NCI-H1930 (cell line): ENCODE measurements around the gene C19orf47.

Experiments used
- DNase-seq, 2 experiments: peaks; one replicate each; lab custom pipeline; 2025; lab: John Stamatoyannopoulos, UW

C19orf47 gene

GRCh38 chr19:40348125-40348913 lies at the start of gene C19orf47, which contains the start of gene PLD3:
Gene C19orf47, minus strand, starts transcription at chr19:40348397. Its CDS starts 6,540 bp downstream, at chr19:40341857.
Gene PLD3, plus strand, starts transcription at chr19:40348695. Its CDS starts 17,789 bp downstream, at chr19:40366484.
- DNase-seq = peak; percentile 99 to 100

GRCh38 chr19:40397568-40397906 lies 49.3 kb upstream of the C19orf47 start:
- DNase-seq = no peak

- DNase-seq = no peak
Measured at GRCh38 chr19:40396886-40397567, 48.8 kb upstream of the C19orf47 start.

GRCh38 chr19:40395956-40396355 lies 47.8 kb upstream of the C19orf47 start:
- no peak for DNase-seq

- DNase-seq = no peak
Measured at GRCh38 chr19:40394816-40395210, 46.6 kb upstream of the C19orf47 start.

- DNase-seq = no peak
Measured at GRCh38 chr19:40393894-40394815, 46.0 kb upstream of the C19orf47 start.

GRCh38 chr19:40392894-40393517 lies 44.8 kb upstream of the C19orf47 start:
- no peak for DNase-seq

- DNase-seq = no peak
Measured at GRCh38 chr19:40392123-40392522, 43.9 kb upstream of the C19orf47 start.

GRCh38 chr19:40390084-40390742 lies 42.0 kb upstream of the C19orf47 start, which contains the start of gene HIPK4:
Gene HIPK4, minus strand, starts transcription at chr19:40390181. Its CDS starts 279 bp downstream, at chr19:40389902.
- DNase-seq = no peak

- DNase-seq = no peak
Measured at GRCh38 chr19:40389404-40390083, 41.3 kb upstream of the C19orf47 start.

GRCh38 chr19:40388481-40388880 lies 40.3 kb upstream of the C19orf47 start:
- DNase-seq = no peak

GRCh38 chr19:40387155-40387554 lies 39.0 kb upstream of the C19orf47 start:
- DNase-seq = no peak

- DNase-seq = no peak
Measured at GRCh38 chr19:40383668-40384248, 35.6 kb upstream of the C19orf47 start.

- DNase-seq = no peak
Measured at GRCh38 chr19:40381321-40381720, 33.1 kb upstream of the C19orf47 start.

- DNase-seq = no peak
Measured at GRCh38 chr19:40380199-40381037, 32.2 kb upstream of the C19orf47 start.

- no peak for DNase-seq
Measured at GRCh38 chr19:40379446-40380198, 31.4 kb upstream of the C19orf47 start.

- no peak for DNase-seq
Measured at GRCh38 chr19:40378509-40378908, 30.3 kb upstream of the C19orf47 start.

- DNase-seq = no peak
Measured at GRCh38 chr19:40377876-40378385, 29.7 kb upstream of the C19orf47 start.
